Motor neuron (in vitro differentiated cells): Measurements from ENCODE around the gene SMYD1. TPM values are rescaled to one million over a fixed set of nuclear protein-coding genes. Genes with fewer than 3 reads are reported as not detected.

Experiments used
- ATAC-seq, 8 experiments: fragments of 200-7000 bp; cut with Tn5 transposase; replicated peaks in 6 of 8; 2 replicates each; pipeline ENCODE4 v1.8.0; 2021; ENCODE audit warnings: mild to moderate bottlenecking in 8 of 8, moderate library complexity in 8 of 8
- H3K27ac ChIP-seq, 2 donors: fragments of 250-450 bp; sonication (Bioruptor Pico); 2 replicates each; pipeline ENCODE4 v1.9.0; 2021; ENCODE audit warnings: antibody characterized with exemption in 2 of 2, mild to moderate bottlenecking in 2 of 2, moderate library complexity in 1 of 2
- H3K4me1 ChIP-seq, 2 donors: fragments of 250-450 bp; sonication (Bioruptor Pico); replicated peaks in 1 of 2; 2 replicates each; pipeline ENCODE4 v1.6.1; 2021; ENCODE audit warnings: antibody characterized with exemption in 2 of 2, mild to moderate bottlenecking in 2 of 2, moderate library complexity in 1 of 2
- H3K4me3 ChIP-seq, 5 donors: fragments of 250-450 bp; sonication (Bioruptor Pico); 2 replicates each; pipeline ENCODE4 v1.9.0; 2021; ENCODE audit warnings: antibody characterized with exemption in 5 of 5, mild to moderate bottlenecking in 5 of 5, moderate library complexity in 4 of 5
- WGBS, 10 experiments: fragments of 450-650 bp; shearing (Covaris generic); methylation state at CpG; one replicate each; pipeline ENCODE4 v1.0.0; 2022; 5-methylcytosine and 5-hydroxymethylcytosine counted together
- in situ Hi-C, 9 experiments: fragments of 400-800 bp; cut with MboI; loops; one replicate each; pipeline ENCODE4 v1.15.0; 2021; ENCODE audit warnings: low sequenced_read_pairs in 9 of 9, low pct_unique_long_range_greater_than_20kb in 2 of 9; ENCODE audit not compliant: unreplicated experiment in 9 of 9
- total RNA-seq, 8 experiments: library from RNA; unstranded; fragments of 300-600 nt; gene quantifications; 2 replicates each; pipeline versions ENCODE4 v1.2.3 to v1.2.4, GENCODE V29; 2022

The SMYD1 gene
- total RNA-seq, 8 experiments from 2014 or later: 0.08 to 4.0 (median 0.43) TPM; not detected in 1

GRCh38 chr2:88144914-88145497 is 77.4 kb downstream of the SMYD1 start:
- WGBS, 10 experiments: 28 to 100% (median 70%) methylated on average over 2 to 7 of the region's 10 CpGs; no CpG with 5 or more reads in 1 of the 10 experiments
- no peak overlapping the region for H3K27ac ChIP-seq
- in situ Hi-C loops: loop anchor here in 1 of 9 experiments (10.0 kb wide), 1 partner anchor 70 kb away; no protein-coding TSS in a partner anchor
- no peak overlapping the region for H3K4me3 ChIP-seq
- ATAC-seq: no peak
- no peaks in the 10 kb centered on the region for H3K4me1 ChIP-seq

- ATAC-seq: no peak
- in situ Hi-C loops: loop anchor here in 1 of 9 experiments (10.0 kb wide), 1 partner anchor 72 kb away; no protein-coding TSS in a partner anchor
Measured at GRCh38 chr2:88146590-88146989, 79.0 kb downstream of the SMYD1 start.

GRCh38 chr2:88147145-88147544 is 79.5 kb downstream of the SMYD1 start:
- no peak overlapping the region for H3K4me3 ChIP-seq
- WGBS, 10 experiments: 0 to 100% (median 80%) methylated on average over 1 to 2 of the region's 2 CpGs; no CpG with 5 or more reads in 5 of the 10 experiments
- ATAC-seq: no peak
- no peaks in the 10 kb centered on the region for H3K4me1 ChIP-seq
- no peak overlapping the region for H3K27ac ChIP-seq
- in situ Hi-C loops: loop anchor here in 1 of 9 experiments (10.0 kb wide), 1 partner anchor 72 kb away; no protein-coding TSS in a partner anchor

More at GRCh38 chr2:88146590-88146989, 79.0 kb downstream of the SMYD1 start:
- Histone ChIP-seq H3K4me1 (no peaks in the 10 kb centered on the region), H3K4me3 (no peak overlapping the region), H3K27ac (no peak overlapping the region)

- Histone ChIP-seq H3K4me1 (no peaks in the 10 kb centered on the region), H3K4me3 (no peak overlapping the region), H3K27ac (no peak overlapping the region)
- ATAC-seq: no peak
- in situ Hi-C loops: loop anchor here in 1 of 9 experiments (10.0 kb wide), 1 partner anchor 74 kb away; no protein-coding TSS in a partner anchor
Measured at GRCh38 chr2:88148929-88149438, 81.4 kb downstream of the SMYD1 start.

- H3K4me3 ChIP-seq: no peak overlapping the region
- H3K27ac ChIP-seq: no peak overlapping the region
- in situ Hi-C loops: loop anchor here in 2 of 9 experiments (10.0 to 25.0 kb wide), 2 partner anchors 85 to 97 kb away; partner anchors contain the start of genes KRCC1 (in 1 of the 2) and SMYD1 (in 1 of the 2)
- ATAC-seq: no peak
- WGBS, 10 experiments: 0 to 100% (median 53%) methylated on average over 1 to 3 of the region's 3 CpGs; no CpG with 5 or more reads in 2 of the 10 experiments
- no peaks in the 10 kb centered on the region for H3K4me1 ChIP-seq
Measured at GRCh38 chr2:88159481-88159880, 91.9 kb downstream of the SMYD1 start.

- 0 to 33% (median 13%) methylated on average over 2 to 5 of the region's 5 CpGs; no CpG with 5 or more reads in 3 of the 10 experiments for WGBS, 10 experiments
- Histone ChIP-seq H3K27ac (no peak overlapping the region), H3K4me1 (no peaks in the 10 kb centered on the region), H3K4me3 (no peak overlapping the region)
- in situ Hi-C loops: loop anchor here in 3 of 9 experiments (10.0 to 25.0 kb wide), 3 partner anchors 85 to 105 kb away; partner anchors contain the start of genes KRCC1 (in 2 of the 3) and SMYD1 (in 1 of the 3)
- peak in 7 of 8 experiments; percentile 46 to 93 (median 61) for ATAC-seq
Measured at GRCh38 chr2:88159955-88160415, 92.4 kb downstream of the SMYD1 start.

GRCh38 chr2:88160517-88160916 is 92.9 kb downstream of the SMYD1 start:
- 20 to 95% (median 71%) methylated on average over 1 to 5 of the region's 7 CpGs; no CpG with 5 or more reads in 3 of the 10 experiments for WGBS, 10 experiments
- Histone ChIP-seq H3K27ac (no peak overlapping the region), H3K4me1 (no peaks in the 10 kb centered on the region), H3K4me3 (no peak overlapping the region)
- ATAC-seq: no peak
- in situ Hi-C loops: loop anchor here in 2 of 9 experiments (10.0 to 25.0 kb wide), 2 partner anchors 98 to 106 kb away; partner anchors contain the start of genes KRCC1 (in 2 of the 2) and SMYD1 (in 1 of the 2)

GRCh38 chr2:88161446-88162244 is 94.0 kb downstream of the SMYD1 start:
- 16 to 100% (median 81%) methylated on average over 1 to 10 of the region's 11 CpGs; no CpG with 5 or more reads in 1 of the 10 experiments for WGBS, 10 experiments
- Histone ChIP-seq H3K27ac (no peak overlapping the region), H3K4me1 (no peaks in the 10 kb centered on the region), H3K4me3 (no peak overlapping the region)
- in situ Hi-C loops: loop anchor here in 2 of 9 experiments (10.0 to 25.0 kb wide), 2 partner anchors 99 to 107 kb away; partner anchors contain the start of genes KRCC1 (in 2 of the 2) and SMYD1 (in 1 of the 2)
- ATAC-seq: no peak

Other genes with a start within 250 kb of the SMYD1 start
- 10 to 100 TPM in 2 of 8 experiments, 1 to 10 TPM in 4, under 1 TPM in 2; 0.31 to 18.9 (median 1.4) TPM for gene RGPD2, start 242.0 kb upstream of the SMYD1 start, total RNA-seq
- 10 to 100 TPM in 5 of 8 experiments, 1 to 10 TPM in 1, not detected in 2; 9.3 to 66.0 (median 24.9) TPM for gene RNU2-63P, start 51.3 kb upstream of the SMYD1 start, total RNA-seq
- 10 to 100 TPM; 11.6 to 27.6 (median 18.3) TPM for gene KRCC1, start 12.0 kb upstream of the SMYD1 start, total RNA-seq
- gene FABP1, start 60.2 kb downstream of the SMYD1 start, total RNA-seq: under 1 TPM in 5 of 8 experiments, not detected in 3; 0.23 to 0.85 (median 0.43) TPM
- 10 to 100 TPM in 4 of 8 experiments, 1 to 10 TPM in 4; 1.7 to 37.1 (median 8.4) TPM for gene THNSL2, start 102.5 kb downstream of the SMYD1 start, total RNA-seq